Esophagus squamous epithelium (tissue), 4 donors: ENCODE results near the gene RAB11B.

Experiments used
- CTCF ChIP-seq, 6 experiments: fragments of 450-650 bp in 4 of 6; fragments of 200-600 bp in 2 of 6; sonication (generic) in 2 of 6; IDR thresholded peaks; one replicate each; pipeline ENCODE4 v1.5.1; 2016 to 2019; ENCODE audit warnings: antibody characterized with exemption in 6 of 6, mild to moderate bottlenecking in 4 of 6, moderate library complexity in 4 of 6
- POLR2A ChIP-seq, 4 donors: fragments of 450-650 bp; IDR thresholded peaks; one replicate each; pipeline ENCODE4 v1.6.1; 2017; ENCODE audit warnings: antibody characterized with exemption in 4 of 4, mild to moderate bottlenecking in 4 of 4, moderate library complexity in 3 of 4

GRCh38 chr19:8387688-8388611 is 2.2 kb upstream of the RAB11B start:
- TF ChIP-seq CTCF (IDR thresholded peaks at IDR 0.05) (no peak), POLR2A (IDR thresholded peaks at IDR 0.05) (no peak)
